ENCODE results near the gene SUGCT. TPM values are rescaled to one million over a fixed set of nuclear protein-coding genes. Genes with fewer than 3 reads are reported as not detected.

Gene SUGCT
- total and polyA plus RNA-seq, 7 donors: 2.4 to 7.3 (median 3.2) TPM

- ATAC-seq: no peak
- DNase-seq: no peak
Measured at GRCh38 chr7:40300146-40300670, 165.4 kb downstream of the SUGCT start.

GRCh38 chr7:40301486-40302068, 166.8 kb downstream of the SUGCT start:
- H3K36me3 ChIP-seq (ENCODE audit: insufficient read depth in 1 of 2, low read depth in 1 of 2): no peaks in the 10 kb centered on the region
- no peak for DNase-seq
- peak in 1 of 4 donors; percentile 61 for ATAC-seq
- no peaks in the 10 kb centered on the region for H3K27me3 ChIP-seq (ENCODE audit: insufficient read depth in 3 of 3, low read length in 2 of 3)
- no peaks in the 10 kb centered on the region for H3K4me1 ChIP-seq
- H3K4me3 ChIP-seq: no peak overlapping the region
- WGBS, 3 donors: 23 to 28% (median 23%) methylated on average over 1 of the region's 1 CpG
- no peak overlapping the region for H3K27ac ChIP-seq
- intact Hi-C loops (cut with DNase I): no loop called here
- no peaks in the 10 kb centered on the region for H3K9me3 ChIP-seq
- no peak for TF ChIP-seq CTCF (IDR thresholded peaks at IDR 0.05)

More at GRCh38 chr7:40300146-40300670, 165.4 kb downstream of the SUGCT start:
- no peaks in the 10 kb centered on the region for H3K36me3 ChIP-seq (ENCODE audit: insufficient read depth in 1 of 2, low read depth in 1 of 2)
- no peaks in the 10 kb centered on the region for H3K9me3 ChIP-seq
- H3K27ac ChIP-seq: no peak overlapping the region
- no peaks in the 10 kb centered on the region for H3K27me3 ChIP-seq (ENCODE audit: insufficient read depth in 3 of 3, low read length in 2 of 3)
- intact Hi-C loops (cut with DNase I): no loop called here
- H3K4me1 ChIP-seq: no peaks in the 10 kb centered on the region
- WGBS, 3 donors: 88 to 94% (median 91%) methylated on average over 3 of the region's 3 CpGs
- H3K4me3 ChIP-seq: no peak overlapping the region
- TF ChIP-seq CTCF (IDR thresholded peaks at IDR 0.05): no peak

GRCh38 chr7:40303996-40304395, 169.2 kb downstream of the SUGCT start:
- TF ChIP-seq CTCF (IDR thresholded peaks at IDR 0.05): no peak
- H3K27me3 ChIP-seq (ENCODE audit: insufficient read depth in 3 of 3, low read length in 2 of 3): no peaks in the 10 kb centered on the region
- H3K27ac ChIP-seq: no peak overlapping the region
- ATAC-seq (no peak), DNase-seq (no peak)
- H3K4me3 ChIP-seq: no peak overlapping the region
- WGBS, 3 donors: 79 to 88% (median 86%) methylated on average over 2 of the region's 2 CpGs
- H3K4me1 ChIP-seq: no peaks in the 10 kb centered on the region
- intact Hi-C loops (cut with DNase I): no loop called here
- no peaks in the 10 kb centered on the region for H3K9me3 ChIP-seq
- H3K36me3 ChIP-seq (ENCODE audit: insufficient read depth in 1 of 2, low read depth in 1 of 2): no peaks in the 10 kb centered on the region

GRCh38 chr7:40305229-40305628, 170.4 kb downstream of the SUGCT start:
- no peak for DNase-seq
- no peaks in the 10 kb centered on the region for H3K4me1 ChIP-seq
- H3K36me3 ChIP-seq (ENCODE audit: insufficient read depth in 1 of 2, low read depth in 1 of 2): no peaks in the 10 kb centered on the region
- no peaks in the 10 kb centered on the region for H3K27me3 ChIP-seq (ENCODE audit: insufficient read depth in 3 of 3, low read length in 2 of 3)
- no peak for TF ChIP-seq CTCF (IDR thresholded peaks at IDR 0.05)
- no peaks in the 10 kb centered on the region for H3K9me3 ChIP-seq
- intact Hi-C loops (cut with DNase I): no loop called here
- no peak for ATAC-seq
- H3K27ac ChIP-seq: no peak overlapping the region
- no peak overlapping the region for H3K4me3 ChIP-seq

- 75 to 89% (median 81%) methylated on average over 2 of the region's 2 CpGs for WGBS, 3 donors
- Histone ChIP-seq H3K36me3 (ENCODE audit: insufficient read depth in 1 of 2, low read depth in 1 of 2) (no peaks in the 10 kb centered on the region), H3K27me3 (ENCODE audit: insufficient read depth in 3 of 3, low read length in 2 of 3) (no peaks in the 10 kb centered on the region), H3K27ac (no peak overlapping the region), H3K4me3 (no peak overlapping the region), H3K4me1 (no peaks in the 10 kb centered on the region), H3K9me3 (no peaks in the 10 kb centered on the region)
- no peak for DNase-seq
- intact Hi-C loops (cut with DNase I): no loop called here
- TF ChIP-seq CTCF (IDR thresholded peaks at IDR 0.05): no peak
- ATAC-seq: no peak
Measured at GRCh38 chr7:40306025-40306424, 171.2 kb downstream of the SUGCT start.
